K562 (cell line): Measurements from ENCODE around the gene SYT7. TPM values are rescaled to one million over a fixed set of nuclear protein-coding genes. Genes with fewer than 3 reads are reported as not detected.
A peak's percentile ranks its signal among the peaks of the same experiment; 100 is the strongest.

Experiments used
- ATAC-seq: fragments of 200-7000 bp; cut with Tn5 transposase; 3 replicates; pipeline ENCODE4 v1.9.1; 2020; ENCODE audit warnings: moderate library complexity
- BruUV-seq: library from RNA; stranded (reverse); fragments of 400-500 nt; replicated peaks from 2 replicates; lab custom pipeline; 2021; lab: Mats Ljungman, UMichigan
- CTCF ChIA-PET: fragments of 300-600 bp; formaldehyde crosslinking; extraction: SDS; loops from one replicate; lab custom pipeline; 2021; ENCODE audit warnings: low intra/inter-chr PET ratio; lab: Yijun Ruan, JAX
- POLR2A ChIA-PET: fragments of 300-600, 350-650 bp; sonication (Branson Sonifier 250); formaldehyde crosslinking; extraction: SDS; loops from one replicate; lab custom pipeline; 2021; ENCODE audit warnings: antibody characterized with exemption, inconsistent platforms; lab: Yijun Ruan, JAX
- DNase-seq, 4 experiments: peaks; one replicate each; pipeline versions ENCODE4 v3.0.0 to v3.0.0-alpha.2; 2011 to 2018; ENCODE audit warnings: low spot score in 3 of 4, mixed read lengths in 3 of 4; ENCODE audit errors: extremely low read depth in 1 of 4
- FAIRE-seq: peaks from 2 replicates; lab custom pipeline; 2011; peaks lifted over from hg19 to GRCh38; lab: Jason Lieb, UNC
- H2AFZ ChIP-seq: 2 replicates; pipeline ENCODE4 v1.6.0; 2011; ENCODE audit warnings: low read depth, low read length, control low read depth, inconsistent platforms
- H3K27ac ChIP-seq: fragments of 200-600 bp; 3 replicates; pipeline ENCODE4 v1.8.0; 2011; ENCODE audit warnings: low read depth, mild to moderate bottlenecking, control low read depth, inconsistent platforms, low read length, moderate library complexity, mixed read lengths; ENCODE audit errors: extremely low read depth
- H3K27me3 ChIP-seq, 2 experiments: fragments of 300-600 bp in 1 of 2; 2 replicates in 1 of 2; 3 replicates in 1 of 2; pipeline versions ENCODE4 v1.6.0 to v1.8.0; 2011; ENCODE audit warnings: inconsistent platforms in 2 of 2, low read length in 2 of 2, mild to moderate bottlenecking in 1 of 2, mixed read lengths in 1 of 2, moderate library complexity in 1 of 2; ENCODE audit not compliant: control insufficient read depth in 2 of 2, insufficient read depth in 2 of 2
- H3K36me3 ChIP-seq: fragments of 300-600 bp; 3 replicates; pipeline ENCODE4 v1.8.0; 2011; ENCODE audit warnings: mild to moderate bottlenecking, low read length, inconsistent platforms; ENCODE audit not compliant: control insufficient read depth, insufficient read depth
- H3K4me1 ChIP-seq, 2 experiments: fragments of 200-600 bp in 1 of 2; replicated peaks in 1 of 2; 2 replicates in 1 of 2; 3 replicates in 1 of 2; pipeline versions ENCODE4 v1.5.1 to v1.8.0; 2011; ENCODE audit warnings: inconsistent platforms in 2 of 2, low read length in 2 of 2, mild to moderate bottlenecking in 1 of 2, mixed read lengths in 1 of 2, moderate library complexity in 1 of 2; ENCODE audit not compliant: control insufficient read depth in 2 of 2, insufficient read depth in 2 of 2
- H3K4me2 ChIP-seq: 2 replicates; pipeline ENCODE4 v1.6.1; 2011; ENCODE audit warnings: low read length, control low read depth, inconsistent platforms, mixed read lengths; ENCODE audit not compliant: insufficient read depth
- H3K4me3 ChIP-seq: fragments of 200-600 bp; sonication (generic), shearing (Covaris generic); 2 replicates; pipeline ENCODE4 v1.5.1; 2016; ENCODE audit warnings: control low read depth, inconsistent platforms
- H3K79me2 ChIP-seq: fragments of 200-600 bp; 3 replicates; pipeline ENCODE4 v1.8.0; 2011; ENCODE audit warnings: low read length, inconsistent platforms; ENCODE audit not compliant: control insufficient read depth, insufficient read depth
- H3K9ac ChIP-seq, 2 experiments: 2 replicates each; pipeline versions ENCODE4 v1.6.0 to v1.6.1; 2011; ENCODE audit warnings: low read depth in 2 of 2, low read length in 2 of 2, control low read depth in 1 of 2, inconsistent platforms in 1 of 2, mild to moderate bottlenecking in 1 of 2, mixed read lengths in 1 of 2; ENCODE audit not compliant: insufficient read depth in 1 of 2
- H3K9me1 ChIP-seq: one replicate; pipeline ENCODE4 v1.6.0; 2011; ENCODE audit warnings: inconsistent platforms, mild to moderate bottlenecking, low read length, moderate library complexity; ENCODE audit not compliant: control insufficient read depth, insufficient read depth
- H3K9me3 ChIP-seq: replicated peaks from 2 replicates; pipeline ENCODE4 v1.5.1; 2011; ENCODE audit warnings: low read depth, low read length, inconsistent platforms; ENCODE audit not compliant: control insufficient read depth, insufficient read depth
- H4K20me1 ChIP-seq: replicated peaks from 2 replicates; pipeline ENCODE4 v1.6.1; 2011; ENCODE audit warnings: low read length, inconsistent platforms, mixed read lengths; ENCODE audit not compliant: control insufficient read depth, insufficient read depth
- ARID3B ChIP-seq: fragments of 250-450 bp; sonication (Bioruptor Pico); IDR thresholded peaks from 2 replicates; pipeline ENCODE4 v1.4.0; 2020; ENCODE audit warnings: borderline replicate concordance
- NRF1 ChIP-seq, 2 experiments: fragments of 450-650 bp; IDR thresholded peaks in 1 of 2; conservative IDR thresholded peaks in 1 of 2; 2 replicates each; pipeline ENCODE4 v1.6.1; 2014; ENCODE audit warnings: mild to moderate bottlenecking in 2 of 2
- ZNF696 ChIP-seq: fragments of 250-450 bp; sonication (Bioruptor Pico); conservative IDR thresholded peaks from 2 replicates; pipeline ENCODE4 v1.4.0; 2020; ENCODE audit warnings: mild to moderate bottlenecking, moderate library complexity
- WGBS: fragments of 100-300 bp; shearing (Covaris generic); methylation state at CpG from one replicate; pipeline ENCODE4 v1.1.6; 2016; ENCODE audit warnings: low coverage, mixed read lengths; ENCODE audit not compliant: insufficient coverage; ENCODE audit errors: missing lambda C conversion rate; 5-methylcytosine and 5-hydroxymethylcytosine counted together
- in situ Hi-C: fragments of 300-500 bp; cut with MboI; formaldehyde crosslinking; loops from 4 replicates; pipeline ENCODE4 v1.15.0; 2018; ENCODE audit warnings: inconsistent platforms, mixed read lengths
- intact Hi-C: fragments of 100-400 bp; cut with micrococcal nuclease; formaldehyde crosslinking; loops from 2 replicates; pipeline ENCODE4 v1.14.2; 2022
- polyA plus RNA-seq, 8 experiments: library from polyadenylated mRNA; depleted of rRNA in 4 of 8; stranded (reverse) in 5 of 8; unstranded in 3 of 8; fragments of >200 nt; fragmentation: Nextera tagmentation in 2 of 8; fragmentation: Illumina TruSeq in 1 of 8; extraction: Ambion mirVana in 2 of 8; extraction: Trizol in 1 of 8; gene quantifications; 2 replicates each; pipeline versions ENCODE4 v1.2.1 to v1.2.3, GENCODE V29; 2011 to 2014; ENCODE audit warnings: inconsistent platforms in 1 of 8, missing spikeins in 1 of 8
- total RNA-seq, 7 experiments: library from RNA; depleted of rRNA in 6 of 7; stranded (reverse); fragments of >200 nt in 6 of 7; fragmentation: Illumina TruSeq in 2 of 7; extraction: Trizol in 2 of 7; gene quantifications; 2 replicates each; pipeline versions ENCODE4 v1.2.1 to v1.2.3, GENCODE V29; 2011 to 2021; ENCODE audit warnings: low replicate concordance in 1 of 7

Gene SYT7
- total and polyA plus RNA-seq, 9 of the 15 experiments (the other 6 are each of a cell fraction or from before 2014, with no cell fraction given), result 0.01 to 0.51 (median 0.16) TPM; not detected in 1

- no peaks in the 10 kb centered on the region for H3K9me1 ChIP-seq
- peak overlapping the region; percentile 66; the same call in 1 of the 2 replicates for H2AFZ ChIP-seq
- TF ChIP-seq ZNF696 (CRISPR knock-in tag) (no peak), ARID3B (CRISPR knock-in tag) (no peak), NRF1 (conservative IDR thresholded peaks at IDR 0.05 in 1 of 2, IDR thresholded peaks at IDR 0.05 in 1 of 2) (peak; percentile 47 to 65)
- ATAC-seq, result peak; percentile 53
- CTCF ChIA-PET, result no interaction called here
- POLR2A ChIA-PET, result interaction anchor here (0.8 to 1.0 kb wide), 2 partner anchors 16 to 240 kb away, joined by 3 read pairs; no protein-coding TSS in a partner anchor
- H3K79me2 ChIP-seq, result no peaks in the 10 kb centered on the region
- peaks cover 3 to 25% of the 10 kb centered on the region in 2 experiments; a peak in 3 of 5 replicates for H3K4me1 ChIP-seq
- no peak overlapping the region for H3K27ac ChIP-seq
- H3K36me3 ChIP-seq, result no peaks in the 10 kb centered on the region
- H3K4me2 ChIP-seq, result peak overlapping the region; percentile 28; the same call in 1 of the 2 replicates
- H3K27me3 ChIP-seq, result peaks cover 36 to 88% of the 10 kb centered on the region in 2 experiments
- intact Hi-C loops, result no loop called here
- DNase-seq, result peak; percentile 36 to 48 (median 42)
- H3K4me3 ChIP-seq, result no peak overlapping the region
- FAIRE-seq, result no peak
- in situ Hi-C loops, result no loop called here
- H4K20me1 ChIP-seq, result peaks cover 5% of the 10 kb centered on the region; the same call in 1 of the 2 replicates
- H3K9me3 ChIP-seq, result no peaks in the 10 kb centered on the region
- BruUV-seq, result no TSS peak
- peak overlapping the region in 1 of 2 experiments; percentile 40; a peak in 2 of 4 replicates for H3K9ac ChIP-seq
- 4% methylated on average over 19 of the region's 19 CpGs for WGBS
Observed at GRCh38 chr11:61488651-61489291, 92.1 kb downstream of the SYT7 start.
